K562 (cell line): ENCODE measurements around the gene MRFAP1. TPM values are rescaled to one million over a fixed set of nuclear protein-coding genes. Genes with fewer than 3 reads are reported as not detected.
A peak's percentile ranks its signal among the peaks of the same experiment; 100 is the strongest.

Experiments
- ARID3B ChIP-seq: fragments of 250-450 bp; sonication (Bioruptor Pico); IDR thresholded peaks from 2 replicates; pipeline ENCODE4 v1.4.0; 2020; ENCODE audit warnings: borderline replicate concordance
- ATF1 ChIP-seq, 2 experiments: fragments of 450-650 bp in 1 of 2; IDR thresholded peaks; 2 replicates each; pipeline ENCODE4 v1.6.1; 2016; ENCODE audit warnings: missing compliant biosample characterization in 1 of 2, missing genetic modification characterization in 1 of 2
- MBD2 ChIP-seq: sonication (generic); IDR thresholded peaks from 2 replicates; pipeline ENCODE4 v1.6.1; 2016; ENCODE audit warnings: low read depth, borderline replicate concordance
- NEUROD1 ChIP-seq: fragments of 150-350 bp; IDR thresholded peaks from 2 replicates; pipeline ENCODE4 v1.6.1; 2014; ENCODE audit warnings: borderline replicate concordance, low read length, low read depth; ENCODE audit not compliant: partially characterized antibody
- PRMT5 ChIP-seq: sonication (generic); formaldehyde crosslinking; IDR thresholded peaks from 2 replicates; pipeline ENCODE4 v1.5.0; 2020; ENCODE audit warnings: missing genetic modification reagents
- THRB ChIP-seq: fragments of 450-650 bp; formaldehyde crosslinking; conservative IDR thresholded peaks from 2 replicates; pipeline ENCODE4 v1.4.0; 2022; ENCODE audit warnings: mild to moderate bottlenecking, missing genetic modification characterization
- ZNF277 ChIP-seq: fragments of 250-450 bp; sonication (Bioruptor Pico); IDR thresholded peaks from 2 replicates; pipeline ENCODE4 v1.8.0; 2022; ENCODE audit warnings: inconsistent platforms, mild to moderate bottlenecking, moderate library complexity, borderline replicate concordance
- ZNF41 ChIP-seq: fragments of 250-450 bp; sonication (Bioruptor Pico); conservative IDR thresholded peaks from 2 replicates; pipeline ENCODE4 v1.4.0; 2020; ENCODE audit warnings: mild to moderate bottlenecking
- ZNF57 ChIP-seq: fragments of 450-650 bp; formaldehyde crosslinking; IDR thresholded peaks from 2 replicates; pipeline ENCODE4 v1.4.0; 2020; ENCODE audit warnings: mild to moderate bottlenecking, moderate library complexity
- ZNF668 ChIP-seq: fragments of 250-450 bp; sonication (Bioruptor Pico); IDR thresholded peaks from 2 replicates; pipeline ENCODE4 v1.8.0; 2022; ENCODE audit warnings: mild to moderate bottlenecking, inconsistent platforms
- polyA plus RNA-seq, 8 experiments: library from polyadenylated mRNA; depleted of rRNA in 4 of 8; stranded (reverse) in 5 of 8; unstranded in 3 of 8; fragments of >200 nt; fragmentation: Nextera tagmentation in 2 of 8; fragmentation: Illumina TruSeq in 1 of 8; extraction: Ambion mirVana in 2 of 8; extraction: Trizol in 1 of 8; gene quantifications; 2 replicates each; pipeline versions ENCODE4 v1.2.1 to v1.2.3, GENCODE V29; 2011 to 2014; ENCODE audit warnings: inconsistent platforms in 1 of 8, missing spikeins in 1 of 8
- total RNA-seq, 7 experiments: library from RNA; depleted of rRNA in 6 of 7; stranded (reverse); fragments of >200 nt in 6 of 7; fragmentation: Illumina TruSeq in 2 of 7; extraction: Trizol in 2 of 7; gene quantifications; 2 replicates each; pipeline versions ENCODE4 v1.2.1 to v1.2.3, GENCODE V29; 2011 to 2021; ENCODE audit warnings: low replicate concordance in 1 of 7

MRFAP1 gene
- total and polyA plus RNA-seq, 9 of the 15 experiments (the other 6 are each of a cell fraction or from before 2014, with no cell fraction given) = 46.0 to 270 (median 151) TPM

GRCh38 chr4:6640292-6641163, at the start of gene MRFAP1 (continued):
- no peak for TF ChIP-seq ARID3B (CRISPR knock-in tag)
- TF ChIP-seq ZNF668 (CRISPR knock-in tag) = no peak
- TF ChIP-seq ZNF41 (CRISPR knock-in tag) = no peak
- TF ChIP-seq ATF1 (CRISPR knock-in tag; IDR thresholded peaks at IDR 0.05) = no peak
- TF ChIP-seq ATF1 (tag; IDR thresholded peaks at IDR 0.05) = peak; percentile 81
- no peak for TF ChIP-seq THRB (CRISPR knock-in tag)
- TF ChIP-seq ZNF57 (CRISPR knock-in tag) = no peak
- no peak for TF ChIP-seq PRMT5
- peak; percentile 69 for TF ChIP-seq MBD2
- no peak for TF ChIP-seq ZNF277 (CRISPR knock-in tag)
- TF ChIP-seq NEUROD1 = no peak
